GM23248 (cell line): ENCODE measurements around the gene KRT2. TPM values are rescaled to one million over a fixed set of nuclear protein-coding genes. Genes with fewer than 3 reads are reported as not detected.

ENCODE experiments used
- DNase-seq: peaks from one replicate; pipeline ENCODE4 v3.0.0-alpha.2; 2015
- H2AFZ ChIP-seq: fragments of 200-600 bp; sonication (generic); 2 replicates; pipeline ENCODE4 v1.6.1; 2016; ENCODE audit warnings: antibody characterized with exemption
- H3F3A ChIP-seq: fragments of 200-600 bp; sonication (generic); 2 replicates; pipeline ENCODE4 v1.6.1; 2016; ENCODE audit warnings: mild to moderate bottlenecking, antibody characterized with exemption, mixed run types; ENCODE audit not compliant: insufficient read depth
- H3K27ac ChIP-seq: fragments of 200-600 bp; sonication (generic); 2 replicates; pipeline ENCODE4 v1.5.1; 2016; ENCODE audit warnings: mild to moderate bottlenecking
- H3K27me3 ChIP-seq: fragments of 200-600 bp; sonication (generic); replicated peaks from 2 replicates; pipeline ENCODE4 v1.6.1; 2016; ENCODE audit warnings: mild to moderate bottlenecking; ENCODE audit not compliant: insufficient read depth
- H3K36me3 ChIP-seq: fragments of 200-600 bp; sonication (generic); 2 replicates; pipeline ENCODE4 v1.6.1; 2016; ENCODE audit warnings: low read depth, mild to moderate bottlenecking
- H3K4me1 ChIP-seq: fragments of 200-600 bp; sonication (generic); 2 replicates; pipeline ENCODE4 v1.6.1; 2016; ENCODE audit warnings: mild to moderate bottlenecking; ENCODE audit not compliant: insufficient read depth
- H3K4me2 ChIP-seq: fragments of 200-600 bp; sonication (generic); one replicate; pipeline ENCODE4 v1.6.1; 2016; ENCODE audit warnings: mild to moderate bottlenecking; ENCODE audit not compliant: unreplicated experiment
- H3K4me3 ChIP-seq: fragments of 200-600 bp; sonication (generic); 2 replicates; pipeline ENCODE4 v1.5.1; 2016; ENCODE audit warnings: mild to moderate bottlenecking
- H3K79me2 ChIP-seq: fragments of 200-600 bp; sonication (generic); 2 replicates; pipeline ENCODE4 v1.6.1; 2016; ENCODE audit warnings: mild to moderate bottlenecking; ENCODE audit not compliant: insufficient read depth
- H3K9ac ChIP-seq: fragments of 200-600 bp; sonication (generic); 2 replicates; pipeline ENCODE4 v1.6.1; 2016; ENCODE audit warnings: mild to moderate bottlenecking
- H3K9me2 ChIP-seq: fragments of 200-600 bp; sonication (generic); 2 replicates; pipeline ENCODE4 v1.6.1; 2016; ENCODE audit warnings: mixed run types, mild to moderate bottlenecking, moderate library complexity; ENCODE audit not compliant: insufficient read depth
- H3K9me3 ChIP-seq: fragments of 200-600 bp; sonication (generic); one replicate; pipeline ENCODE4 v1.6.1; 2017; ENCODE audit warnings: low read depth
- H4K20me1 ChIP-seq: fragments of 200-600 bp; sonication (generic); 2 replicates; pipeline ENCODE4 v1.6.0; 2016; ENCODE audit not compliant: insufficient read depth
- EZH2 ChIP-seq: fragments of 200-600 bp; sonication (generic); IDR thresholded peaks from 2 replicates; pipeline ENCODE4 v1.6.1; 2018; ENCODE audit warnings: antibody characterized with exemption, mild to moderate bottlenecking; ENCODE audit not compliant: insufficient read depth, poor library complexity, severe bottlenecking
- EZH2phosphoT487 ChIP-seq: fragments of 200-600 bp; sonication (generic); IDR thresholded peaks from 2 replicates; pipeline ENCODE4 v1.6.1; 2018; ENCODE audit warnings: antibody characterized with exemption, moderate library complexity, mild to moderate bottlenecking, low read depth; ENCODE audit not compliant: insufficient read depth
- WGBS, 2 experiments: methylation state at CpG; one replicate each; pipeline ENCODE4 v1.1.6; 2015 to 2017; ENCODE audit warnings: low lambda C conversion rate in 2 of 2, low coverage in 1 of 2; ENCODE audit errors: missing lambda C conversion rate in 2 of 2; 5-methylcytosine and 5-hydroxymethylcytosine counted together
- in situ Hi-C: fragments of 300-500 bp; cut with MboI; formaldehyde crosslinking; loops from 2 replicates; pipeline ENCODE4 v1.15.0; 2020
- polyA plus RNA-seq: library from polyadenylated mRNA; unstranded; fragments of >200 nt; fragmentation: Nextera tagmentation; extraction: Ambion mirVana; gene quantifications from 2 replicates; pipeline ENCODE4 v1.2.1, GENCODE V29; 2016
- total RNA-seq: library from RNA; depleted of rRNA; stranded (reverse); fragments of >200 nt; shearing (Covaris generic); gene quantifications from 2 replicates; pipeline ENCODE4 v1.2.3, GENCODE V29; 2014

The KRT2 gene
- total and polyA plus RNA-seq, 2 experiments from 2014 or later = not detected

GRCh38 chr12:52684431-52684830, 32.4 kb upstream of the KRT2 start:
- DNase-seq = no peak
- no peak overlapping the region for H3K27ac ChIP-seq
- no peaks in the 10 kb centered on the region for H3K9me2 ChIP-seq
- in situ Hi-C loops = no loop called here
- no peaks in the 10 kb centered on the region for H3F3A ChIP-seq
- H3K9ac ChIP-seq = no peak overlapping the region
- H3K9me3 ChIP-seq = no peaks in the 10 kb centered on the region
- no peak overlapping the region for H3K4me2 ChIP-seq
- TF ChIP-seq EZH2 (no peak), EZH2phosphoT487 (no peak)
- no peaks in the 10 kb centered on the region for H3K36me3 ChIP-seq
- no peaks in the 10 kb centered on the region for H3K79me2 ChIP-seq
- H3K27me3 ChIP-seq = peaks cover 74% of the 10 kb centered on the region
- 70 to 72% methylated on average over 2 of the region's 2 CpGs for WGBS, 2 experiments
- H3K4me1 ChIP-seq = no peaks in the 10 kb centered on the region
- H3K4me3 ChIP-seq = no peak overlapping the region
- no peak overlapping the region for H2AFZ ChIP-seq
- H4K20me1 ChIP-seq = no peaks in the 10 kb centered on the region

- in situ Hi-C loops = no loop called here
- no peak overlapping the region for H3K4me2 ChIP-seq
- no peak overlapping the region for H3K9ac ChIP-seq
- 53 to 56% methylated on average over 12 of the region's 12 CpGs for WGBS, 2 experiments
- DNase-seq = no peak
- no peaks in the 10 kb centered on the region for H3K79me2 ChIP-seq
- no peaks in the 10 kb centered on the region for H3K4me1 ChIP-seq
- TF ChIP-seq EZH2 (no peak), EZH2phosphoT487 (no peak)
- H3K4me3 ChIP-seq = no peak overlapping the region
- H4K20me1 ChIP-seq = no peaks in the 10 kb centered on the region
- no peaks in the 10 kb centered on the region for H3K9me3 ChIP-seq
- H3K9me2 ChIP-seq = no peaks in the 10 kb centered on the region
- no peak overlapping the region for H3K27ac ChIP-seq
- H3F3A ChIP-seq = no peaks in the 10 kb centered on the region
- no peak overlapping the region for H2AFZ ChIP-seq
- H3K36me3 ChIP-seq = no peaks in the 10 kb centered on the region
- H3K27me3 ChIP-seq = peaks cover 69% of the 10 kb centered on the region
Observed at GRCh38 chr12:52683575-52684300, 31.7 kb upstream of the KRT2 start.

DNA sequence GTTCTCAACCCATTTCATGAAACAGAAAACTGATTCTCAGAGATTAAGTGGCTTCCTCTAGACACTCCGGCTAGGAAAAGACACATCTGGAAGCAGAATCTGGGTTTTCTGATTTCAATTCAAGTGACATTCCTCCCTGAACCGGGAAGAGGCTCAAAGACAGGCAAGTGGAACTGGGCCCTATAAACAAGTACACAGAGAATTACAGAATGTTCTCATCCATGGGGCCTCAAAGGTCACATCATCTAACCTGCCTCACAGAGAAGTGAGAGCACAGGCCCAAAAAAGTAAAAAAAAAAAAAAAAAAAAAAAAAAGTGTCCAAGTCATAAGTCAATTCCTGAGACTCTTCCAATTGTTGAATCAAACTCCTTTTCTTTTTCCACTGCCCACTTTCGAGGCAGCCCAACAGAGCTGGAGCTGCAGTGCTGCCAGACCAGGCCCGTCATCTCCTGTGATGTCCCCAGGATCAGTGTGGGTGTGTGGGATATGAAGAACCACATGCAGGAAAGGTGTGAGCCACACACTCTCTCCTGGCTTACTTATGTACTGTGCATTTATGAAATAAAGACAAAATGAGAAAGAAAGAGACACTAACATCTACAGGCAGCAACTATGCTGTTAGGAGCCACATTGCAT, 31.0 kb upstream of the KRT2 start:
- Histone ChIP-seq H3F3A (no peaks in the 10 kb centered on the region), H3K27ac (no peak overlapping the region), H4K20me1 (no peaks in the 10 kb centered on the region), H3K27me3 (peaks cover 66% of the 10 kb centered on the region), H3K79me2 (no peaks in the 10 kb centered on the region), H3K9me3 (no peaks in the 10 kb centered on the region), H3K36me3 (no peaks in the 10 kb centered on the region), H3K4me1 (no peaks in the 10 kb centered on the region), H3K4me3 (no peak overlapping the region), H3K9ac (no peak overlapping the region), H2AFZ (no peak overlapping the region), H3K4me2 (no peak overlapping the region), H3K9me2 (no peaks in the 10 kb centered on the region)
- 4 to 9% methylated on average over 4 of the region's 4 CpGs for WGBS, 2 experiments
- TF ChIP-seq EZH2phosphoT487 = no peak
- no peak for TF ChIP-seq EZH2
- in situ Hi-C loops = no loop called here
- DNase-seq = no peak

DNA sequence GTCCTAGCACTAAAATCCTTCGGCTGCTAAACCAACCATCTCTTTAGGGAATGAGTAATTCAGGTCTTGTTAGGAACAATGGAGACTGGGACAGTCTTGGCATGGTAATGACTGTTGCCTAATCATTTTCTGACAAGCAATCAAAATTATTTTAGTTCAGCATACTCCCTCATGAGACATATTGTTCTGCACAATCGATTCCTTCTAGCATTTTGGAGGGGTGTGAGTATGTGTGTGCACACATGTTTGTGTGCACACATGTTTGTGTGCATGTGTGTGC, 30.3 kb upstream of the KRT2 start:
- Histone ChIP-seq H3K27ac (no peak overlapping the region), H3K9me2 (no peaks in the 10 kb centered on the region), H2AFZ (no peak overlapping the region), H3K4me1 (no peaks in the 10 kb centered on the region), H3F3A (no peaks in the 10 kb centered on the region), H4K20me1 (no peaks in the 10 kb centered on the region), H3K9ac (no peak overlapping the region), H3K36me3 (no peaks in the 10 kb centered on the region), H3K27me3 (peaks cover 63% of the 10 kb centered on the region), H3K4me3 (no peak overlapping the region), H3K9me3 (no peaks in the 10 kb centered on the region), H3K79me2 (no peaks in the 10 kb centered on the region), H3K4me2 (no peak overlapping the region)
- in situ Hi-C loops = no loop called here
- 1 to 2% methylated on average over 2 of the region's 2 CpGs for WGBS, 2 experiments
- no peak for DNase-seq
- TF ChIP-seq EZH2phosphoT487 = no peak
- TF ChIP-seq EZH2 = no peak
